ENCODE results near the gene GRK5.
"Not testable (repeated sequence)": the region's sequence is repeated elsewhere in the genome, so short reads cannot be mapped to it uniquely, and the experiment has no call there.

Gene GRK5

DNA sequence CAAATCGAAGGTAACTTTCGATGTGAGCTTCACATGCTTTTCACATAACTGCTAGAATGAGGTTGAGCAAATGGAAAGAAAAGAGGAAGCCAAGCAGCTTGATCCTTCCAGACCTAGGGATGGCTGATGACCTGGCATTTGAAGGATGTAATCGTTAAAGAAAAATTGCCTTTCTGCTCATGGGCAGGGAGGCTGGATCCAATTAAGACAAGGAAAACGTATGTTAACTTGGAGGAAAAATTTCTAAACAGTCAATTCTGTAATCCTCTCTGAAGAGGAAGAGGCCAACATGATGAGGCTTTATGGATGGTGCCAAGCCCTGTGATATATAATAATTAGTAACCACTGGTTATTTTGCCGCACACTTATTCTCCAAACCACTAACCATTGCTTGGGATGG, 12.5 kb downstream of the GRK5 start:
- Histone ChIP-seq H3K27me3 (ENCODE audit: insufficient read depth, low read length) (no peaks in the 10 kb centered on the region), H3K4me1 (ENCODE audit: insufficient read depth, low read length) (no peaks in the 10 kb centered on the region), H3K4me3 (ENCODE audit: low read length) (no peak overlapping the region), H3K36me3 (ENCODE audit: insufficient read depth, low read length) (no peaks in the 10 kb centered on the region), H3K9me3 (ENCODE audit: low read length) (no peaks in the 10 kb centered on the region), H2AFZ (ENCODE audit: low read depth, low read length) (no peak overlapping the region)

DNA sequence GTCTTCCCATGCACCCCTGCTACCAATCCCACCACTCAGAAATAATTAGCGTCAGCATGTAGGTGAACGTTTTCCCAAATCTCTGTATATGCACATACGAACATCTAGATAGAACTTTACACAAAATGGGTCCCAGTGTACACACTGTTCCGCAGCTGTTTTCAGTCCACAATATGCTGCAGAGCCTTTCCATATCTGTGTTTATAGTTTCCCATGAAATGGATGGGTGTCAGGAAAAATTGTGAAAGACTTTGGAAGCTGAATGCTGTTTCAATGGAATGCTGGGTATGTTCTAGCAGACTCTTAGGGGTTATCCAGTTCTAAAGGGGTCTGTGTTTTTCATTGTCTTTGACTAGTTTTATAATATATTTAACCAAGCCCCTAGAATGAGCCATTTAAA, 13.8 kb downstream of the GRK5 start:
- Histone ChIP-seq H3K4me3 (ENCODE audit: low read length) (no peak overlapping the region), H3K36me3 (ENCODE audit: insufficient read depth, low read length) (no peaks in the 10 kb centered on the region), H3K4me1 (ENCODE audit: insufficient read depth, low read length) (no peaks in the 10 kb centered on the region), H3K27me3 (ENCODE audit: insufficient read depth, low read length) (no peaks in the 10 kb centered on the region), H2AFZ (ENCODE audit: low read depth, low read length) (no peak overlapping the region), H3K9me3 (ENCODE audit: low read length) (no peaks in the 10 kb centered on the region)

- no peaks in the 10 kb centered on the region for H3K27me3 ChIP-seq (ENCODE audit: insufficient read depth, low read length)
- no peak overlapping the region for H3K4me3 ChIP-seq (ENCODE audit: low read length)
- no peaks in the 10 kb centered on the region for H3K36me3 ChIP-seq (ENCODE audit: insufficient read depth, low read length)
- H2AFZ ChIP-seq (ENCODE audit: low read depth, low read length) = no peak overlapping the region
- H3K4me1 ChIP-seq (ENCODE audit: insufficient read depth, low read length) = no peaks in the 10 kb centered on the region
- no peaks in the 10 kb centered on the region for H3K9me3 ChIP-seq (ENCODE audit: low read length)
Measured at GRCh38 chr10:119221666-119222065, 14.3 kb downstream of the GRK5 start.

GRCh38 chr10:119222537-119222936, 15.2 kb downstream of the GRK5 start:
- Histone ChIP-seq H3K27me3 (ENCODE audit: insufficient read depth, low read length) (no peaks in the 10 kb centered on the region), H3K4me3 (ENCODE audit: low read length) (no peak overlapping the region), H2AFZ (ENCODE audit: low read depth, low read length) (no peak overlapping the region), H3K9me3 (ENCODE audit: low read length) (no peaks in the 10 kb centered on the region), H3K4me1 (ENCODE audit: insufficient read depth, low read length) (no peaks in the 10 kb centered on the region), H3K36me3 (ENCODE audit: insufficient read depth, low read length) (no peaks in the 10 kb centered on the region)

GRCh38 chr10:119222966-119223386, 15.6 kb downstream of the GRK5 start:
- H3K27me3 ChIP-seq (ENCODE audit: insufficient read depth, low read length) = no peaks in the 10 kb centered on the region
- H3K4me1 ChIP-seq (ENCODE audit: insufficient read depth, low read length) = no peaks in the 10 kb centered on the region
- no peak overlapping the region for H3K4me3 ChIP-seq (ENCODE audit: low read length)
- H3K9me3 ChIP-seq (ENCODE audit: low read length) = no peaks in the 10 kb centered on the region
- H2AFZ ChIP-seq (ENCODE audit: low read depth, low read length) = no peak overlapping the region
- H3K36me3 ChIP-seq (ENCODE audit: insufficient read depth, low read length) = no peaks in the 10 kb centered on the region

DNA sequence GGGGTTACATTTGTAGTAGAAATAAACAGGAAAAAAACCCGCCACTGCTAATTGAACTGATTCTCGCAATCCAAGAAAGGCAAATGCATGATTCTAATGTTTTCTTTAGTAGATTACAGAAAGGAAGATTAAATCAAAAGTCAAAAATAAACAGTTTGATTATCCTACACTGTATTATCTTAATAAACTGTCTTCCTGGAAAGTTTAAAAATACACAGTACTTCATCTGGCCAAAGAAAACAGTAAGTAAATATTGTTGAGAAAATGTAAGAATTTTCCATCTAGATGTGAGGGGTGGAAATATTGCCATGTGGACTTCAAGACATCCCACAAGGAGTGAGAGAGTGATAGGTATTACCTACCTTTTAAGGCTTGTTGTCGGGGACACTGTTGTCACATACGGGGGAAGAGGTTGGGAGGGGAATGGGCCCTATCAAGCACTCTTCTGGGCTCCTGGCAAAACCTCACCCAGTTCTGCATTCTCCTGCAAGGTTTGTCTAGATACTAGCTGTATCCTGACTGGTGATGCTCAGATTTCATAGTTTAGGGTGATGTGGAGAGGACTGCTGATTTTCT, 17.8 kb downstream of the GRK5 start:
- no peak overlapping the region for H2AFZ ChIP-seq (ENCODE audit: low read depth, low read length)
- H3K9me3 ChIP-seq (ENCODE audit: low read length) = no peaks in the 10 kb centered on the region
- no peaks in the 10 kb centered on the region for H3K4me1 ChIP-seq (ENCODE audit: insufficient read depth, low read length)
- no peaks in the 10 kb centered on the region for H3K27me3 ChIP-seq (ENCODE audit: insufficient read depth, low read length)
- no peaks in the 10 kb centered on the region for H3K36me3 ChIP-seq (ENCODE audit: insufficient read depth, low read length)
- no peak overlapping the region for H3K4me3 ChIP-seq (ENCODE audit: low read length)

- Histone ChIP-seq H2AFZ (ENCODE audit: low read depth, low read length) (no peak overlapping the region), H3K36me3 (ENCODE audit: insufficient read depth, low read length) (no peaks in the 10 kb centered on the region), H3K4me3 (ENCODE audit: low read length) (no peak overlapping the region), H3K4me1 (ENCODE audit: insufficient read depth, low read length) (no peaks in the 10 kb centered on the region), H3K27me3 (ENCODE audit: insufficient read depth, low read length) (no peaks in the 10 kb centered on the region), H3K9me3 (ENCODE audit: low read length) (no peaks in the 10 kb centered on the region)
Measured at GRCh38 chr10:119227825-119228224, 20.5 kb downstream of the GRK5 start.

DNA sequence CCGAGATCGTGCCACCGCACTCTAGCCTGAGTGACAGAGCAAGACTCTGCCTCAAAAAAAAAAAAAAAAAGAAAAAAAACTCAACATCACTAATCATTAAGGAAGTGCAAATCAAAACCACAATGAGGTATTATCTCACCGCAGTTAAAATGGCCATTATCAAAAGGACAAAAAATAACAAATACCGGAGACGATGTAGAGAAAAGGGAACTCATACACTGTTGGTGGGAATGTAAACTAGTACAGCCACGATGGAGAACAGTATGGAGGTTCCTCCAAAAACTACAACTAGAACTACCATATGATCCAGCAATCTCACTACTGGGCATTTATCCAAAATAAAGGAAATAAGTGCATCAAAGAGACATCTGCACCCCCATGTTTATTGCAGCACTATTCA, 24.3 kb downstream of the GRK5 start:
- H2AFZ ChIP-seq (ENCODE audit: low read depth, low read length) = no peak overlapping the region
- no peaks in the 10 kb centered on the region for H3K9me3 ChIP-seq (ENCODE audit: low read length)
- no peaks in the 10 kb centered on the region for H3K27me3 ChIP-seq (ENCODE audit: insufficient read depth, low read length)
- no peaks in the 10 kb centered on the region for H3K36me3 ChIP-seq (ENCODE audit: insufficient read depth, low read length)
- H3K4me1 ChIP-seq (ENCODE audit: insufficient read depth, low read length) = no peaks in the 10 kb centered on the region
- H3K4me3 ChIP-seq (ENCODE audit: low read length) = no peak overlapping the region

GRCh38 chr10:119232439-119232838, 25.1 kb downstream of the GRK5 start:
- not testable (repeated sequence) for H3K27me3 ChIP-seq (ENCODE audit: insufficient read depth, low read length); H3K4me3 ChIP-seq (ENCODE audit: low read length); H3K9me3 ChIP-seq (ENCODE audit: low read length); H3K36me3 ChIP-seq (ENCODE audit: insufficient read depth, low read length); H2AFZ ChIP-seq (ENCODE audit: low read depth, low read length); H3K4me1 ChIP-seq (ENCODE audit: insufficient read depth, low read length)

GRCh38 chr10:119233123-119233820, 25.9 kb downstream of the GRK5 start:
- no peaks in the 10 kb centered on the region for H3K9me3 ChIP-seq (ENCODE audit: low read length)
- H3K4me1 ChIP-seq (ENCODE audit: insufficient read depth, low read length) = peaks cover 9% of the 10 kb centered on the region
- no peaks in the 10 kb centered on the region for H3K27me3 ChIP-seq (ENCODE audit: insufficient read depth, low read length)
- no peaks in the 10 kb centered on the region for H3K36me3 ChIP-seq (ENCODE audit: insufficient read depth, low read length)
- H2AFZ ChIP-seq (ENCODE audit: low read depth, low read length) = no peak overlapping the region
- H3K4me3 ChIP-seq (ENCODE audit: low read length) = no peak overlapping the region

DNA sequence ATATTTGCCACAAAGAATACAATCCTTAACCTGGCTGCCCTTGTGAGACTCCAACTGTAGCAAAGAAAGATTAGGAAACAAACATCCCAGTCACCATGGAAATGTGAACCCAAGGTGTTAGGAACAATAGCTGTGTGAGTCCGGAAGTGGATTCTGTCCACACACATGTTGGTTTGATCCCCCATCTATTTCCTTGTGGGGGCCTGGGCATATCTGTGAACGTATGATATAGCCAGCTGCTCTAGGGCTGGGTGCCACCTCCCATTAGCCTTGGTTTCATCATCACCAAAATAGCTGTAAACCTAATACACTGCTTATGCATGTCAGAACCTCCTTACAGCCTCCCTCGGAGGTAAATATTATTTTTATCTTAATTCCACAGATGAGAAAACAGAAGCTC, 26.4 kb downstream of the GRK5 start:
- no peaks in the 10 kb centered on the region for H3K9me3 ChIP-seq (ENCODE audit: low read length)
- no peak overlapping the region for H2AFZ ChIP-seq (ENCODE audit: low read depth, low read length)
- H3K36me3 ChIP-seq (ENCODE audit: insufficient read depth, low read length) = no peaks in the 10 kb centered on the region
- peaks cover 9% of the 10 kb centered on the region for H3K4me1 ChIP-seq (ENCODE audit: insufficient read depth, low read length)
- no peaks in the 10 kb centered on the region for H3K27me3 ChIP-seq (ENCODE audit: insufficient read depth, low read length)
- H3K4me3 ChIP-seq (ENCODE audit: low read length) = no peak overlapping the region

- Histone ChIP-seq H3K4me3 (ENCODE audit: low read length) (no peak overlapping the region), H2AFZ (ENCODE audit: low read depth, low read length) (no peak overlapping the region), H3K9me3 (ENCODE audit: low read length) (no peaks in the 10 kb centered on the region), H3K36me3 (ENCODE audit: insufficient read depth, low read length) (no peaks in the 10 kb centered on the region), H3K4me1 (ENCODE audit: insufficient read depth, low read length) (peaks cover 9% of the 10 kb centered on the region), H3K27me3 (ENCODE audit: insufficient read depth, low read length) (no peaks in the 10 kb centered on the region)
Measured at GRCh38 chr10:119235356-119235755, 28.0 kb downstream of the GRK5 start.

DNA sequence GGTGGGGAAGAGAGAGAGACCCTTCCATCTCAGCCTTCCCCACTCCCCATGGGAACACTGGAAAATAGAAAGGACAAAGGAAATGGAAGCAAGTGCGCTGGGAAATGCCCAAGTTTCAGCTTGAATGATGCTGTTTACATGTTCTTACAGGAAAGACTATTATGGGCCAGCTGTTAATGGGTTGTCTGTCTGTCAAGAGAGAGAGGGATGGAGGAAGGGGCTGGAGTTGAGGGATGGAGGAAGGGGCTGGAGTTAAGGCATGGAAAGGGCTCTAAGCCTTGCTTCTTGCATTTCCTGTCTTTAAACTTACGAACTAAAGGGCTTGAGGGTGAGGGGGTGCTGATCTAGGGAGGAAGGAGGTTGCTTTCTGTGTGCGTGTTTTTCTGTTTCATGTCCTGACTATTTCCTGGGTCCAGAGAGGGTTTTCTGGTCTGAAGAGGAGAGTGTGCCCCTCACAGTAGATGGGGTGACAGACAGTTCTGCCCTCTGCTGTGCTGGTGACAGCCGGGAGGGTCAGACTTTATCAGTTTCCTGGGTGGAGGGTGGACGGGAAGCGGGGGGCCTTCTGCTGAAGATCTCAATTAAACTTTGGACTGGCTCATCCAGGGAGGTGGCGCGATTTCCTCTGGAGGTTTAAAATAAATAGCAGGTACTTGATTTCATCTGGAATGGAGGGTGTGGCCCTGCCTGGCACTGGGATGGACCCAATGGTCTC, 30.5 kb downstream of the GRK5 start:
- Histone ChIP-seq H3K27me3 (ENCODE audit: insufficient read depth, low read length) (no peaks in the 10 kb centered on the region), H3K4me3 (ENCODE audit: low read length) (no peak overlapping the region), H2AFZ (ENCODE audit: low read depth, low read length) (no peak overlapping the region), H3K4me1 (ENCODE audit: insufficient read depth, low read length) (peaks cover 9% of the 10 kb centered on the region), H3K9me3 (ENCODE audit: low read length) (no peaks in the 10 kb centered on the region), H3K36me3 (ENCODE audit: insufficient read depth, low read length) (no peaks in the 10 kb centered on the region)
